Limb (tissue), 2 donors: ENCODE data around the gene SLC9A9.

Source experiments
- DNase-seq, 2 donors: peaks; one replicate each; pipeline ENCODE4 v3.0.0-alpha.2; 2016; ENCODE audit errors: extremely low spot score in 2 of 2

Gene SLC9A9

DNA sequence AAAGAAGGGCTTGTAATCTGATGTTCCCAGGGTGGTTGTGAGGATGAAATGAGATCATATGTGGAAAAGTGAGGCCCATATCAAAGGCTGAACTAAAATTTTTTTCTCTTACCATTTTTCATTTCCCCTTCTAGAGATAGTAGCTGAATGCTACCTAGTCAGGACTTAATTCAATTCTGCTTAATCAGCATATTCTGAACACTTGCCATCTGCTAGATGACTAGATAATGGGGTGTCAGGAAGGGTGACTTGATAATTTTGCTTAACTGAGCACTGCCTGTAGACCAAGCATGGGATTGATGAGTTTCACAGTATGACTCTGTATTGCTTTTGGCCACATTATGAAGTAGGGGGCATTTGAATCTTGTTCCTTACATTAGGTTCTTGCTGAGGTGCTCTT lies 592.5 kb downstream of the SLC9A9 start:
- DNase-seq = no peak

DNA sequence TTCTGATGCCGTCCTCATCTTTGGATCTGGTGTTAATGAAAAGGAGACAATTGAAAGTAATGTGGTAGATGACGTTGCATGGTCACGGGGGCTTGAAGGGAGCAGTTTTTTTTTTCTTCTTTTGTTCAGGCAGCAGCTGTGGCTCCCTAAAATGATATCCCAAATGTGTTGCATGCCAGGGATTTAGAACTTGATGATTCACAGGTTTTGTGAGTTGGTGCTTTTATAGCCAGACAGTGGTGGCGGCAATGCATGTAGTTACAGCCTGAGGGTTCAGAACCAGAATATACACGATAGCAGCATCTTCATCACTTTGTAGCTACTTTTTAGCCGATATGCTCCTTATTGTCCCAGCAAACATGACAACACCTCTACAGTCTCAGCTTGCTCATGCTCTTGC lies 595.3 kb downstream of the SLC9A9 start:
- no peak for DNase-seq

DNA sequence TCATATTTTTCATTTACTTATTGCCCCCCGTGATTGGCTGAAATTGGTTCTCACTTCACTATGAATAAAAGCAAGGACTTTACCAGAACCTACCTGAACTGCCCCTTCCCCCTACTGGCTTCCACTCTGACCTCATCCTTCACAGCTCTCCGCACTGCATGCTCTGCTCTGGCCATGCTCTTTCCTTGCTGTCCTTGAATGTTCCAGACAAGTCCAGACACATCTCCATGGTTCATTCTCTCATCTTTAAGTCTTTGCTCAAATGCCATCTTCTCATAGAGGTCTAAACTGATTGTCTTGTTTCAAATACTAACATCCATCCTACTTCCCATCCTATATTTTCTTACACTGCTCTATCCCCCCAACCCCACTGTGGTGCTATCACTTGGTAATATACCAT lies 599.3 kb downstream of the SLC9A9 start:
- DNase-seq = no peak

DNA sequence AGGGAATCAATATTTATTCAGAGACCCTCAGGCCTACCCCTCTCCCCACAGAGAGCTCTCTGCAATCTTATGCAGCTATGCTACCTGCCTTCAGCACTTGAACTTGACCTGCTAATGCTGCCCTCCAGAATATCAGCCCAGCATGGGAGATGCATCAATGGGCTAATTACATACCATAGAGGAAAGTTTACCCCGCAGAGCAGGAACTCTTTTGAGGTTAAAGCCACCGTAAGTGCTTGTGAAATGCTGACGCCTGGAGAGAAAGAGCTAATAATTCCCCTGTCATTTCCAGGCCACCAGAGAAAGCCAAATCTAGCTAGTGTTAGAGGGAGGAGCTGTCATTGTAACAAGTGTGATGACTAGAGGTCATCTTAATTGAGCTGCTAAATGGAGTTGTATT lies 601.2 kb downstream of the SLC9A9 start:
- no peak for DNase-seq

DNA sequence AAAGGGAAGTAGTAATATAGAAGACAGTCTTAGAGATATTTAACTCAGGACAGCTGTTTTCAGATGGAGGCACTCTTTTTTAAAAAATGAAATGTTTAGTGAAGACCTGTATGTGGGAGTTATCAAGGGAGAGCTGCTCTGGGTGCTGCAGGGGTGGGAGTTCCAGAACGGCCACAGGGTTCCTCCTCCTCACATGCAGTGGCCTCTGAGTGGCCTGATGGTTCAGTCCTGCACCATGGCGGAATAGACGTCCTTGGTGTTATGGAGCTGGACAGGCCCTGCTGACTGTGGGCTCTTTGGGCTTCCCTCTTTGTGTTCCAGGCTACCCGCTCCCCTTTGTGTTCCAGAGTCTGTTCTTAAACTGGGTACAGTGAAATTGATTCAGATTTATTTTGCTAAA lies 602.6 kb downstream of the SLC9A9 start:
- no peak for DNase-seq

DNA sequence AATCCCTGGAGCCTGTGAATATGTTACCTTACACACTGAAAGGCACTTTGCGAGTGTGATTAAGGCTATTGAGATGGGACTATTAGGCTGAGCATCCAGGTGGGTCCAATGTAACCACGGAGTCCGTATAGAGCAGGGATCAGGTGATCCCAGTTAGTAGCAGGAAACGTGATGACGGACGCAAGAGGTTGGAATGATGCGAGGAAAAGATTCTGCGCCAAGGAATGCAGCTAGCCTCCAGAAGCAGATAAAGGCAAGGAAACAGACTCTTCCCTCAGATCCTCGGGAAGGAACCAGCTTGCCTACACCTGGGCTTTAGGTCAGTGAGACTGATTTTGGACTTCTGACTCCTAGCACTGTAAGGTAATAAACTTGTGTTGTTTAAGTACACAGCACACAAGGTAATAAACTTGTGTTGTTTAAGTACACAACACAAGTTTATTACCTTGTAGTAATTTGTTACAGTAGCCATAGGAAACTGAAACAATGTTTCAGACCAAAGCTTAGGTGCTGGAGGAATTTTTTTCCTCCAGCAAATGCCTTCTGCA lies 603.7 kb downstream of the SLC9A9 start:
- DNase-seq = no peak

DNA sequence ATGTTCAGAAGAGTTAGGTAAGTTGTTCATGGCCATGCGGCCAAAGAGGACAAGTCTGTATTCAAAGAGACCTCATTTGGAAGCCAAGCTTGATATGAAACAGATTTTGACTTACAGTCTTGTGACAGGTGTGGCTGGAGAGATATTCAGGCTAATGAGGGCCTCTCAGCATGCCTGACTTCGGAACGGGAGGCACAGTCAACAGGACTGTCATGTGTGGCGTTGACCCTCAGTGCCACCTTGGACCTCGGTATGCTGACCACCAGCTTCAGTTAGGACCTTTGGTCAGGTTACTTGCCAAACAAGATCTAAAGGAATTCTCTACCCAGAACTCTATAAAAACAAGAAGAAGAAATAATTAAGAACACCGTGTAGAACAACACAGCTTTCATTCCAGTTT lies 604.6 kb downstream of the SLC9A9 start:
- no peak for DNase-seq

DNA sequence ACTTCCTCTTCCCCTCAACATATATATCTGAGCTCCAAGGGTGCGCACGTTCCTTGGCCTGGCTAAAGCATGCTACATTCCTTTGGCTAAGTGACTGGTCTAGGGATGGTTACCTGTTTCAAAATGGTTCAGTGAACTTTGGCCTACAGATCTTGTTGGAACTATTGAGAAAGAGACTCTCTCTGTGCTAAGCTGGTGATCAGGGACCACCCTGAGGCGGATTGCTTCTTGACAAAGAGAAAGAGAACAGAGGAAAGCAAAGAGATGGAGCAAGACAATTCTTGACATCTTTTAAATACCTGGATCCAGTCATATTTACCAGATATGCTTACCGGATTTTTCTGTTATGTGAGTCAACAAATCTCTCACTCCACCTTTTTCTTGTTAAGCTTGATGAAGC lies 605.6 kb downstream of the SLC9A9 start:
- no peak for DNase-seq

DNA sequence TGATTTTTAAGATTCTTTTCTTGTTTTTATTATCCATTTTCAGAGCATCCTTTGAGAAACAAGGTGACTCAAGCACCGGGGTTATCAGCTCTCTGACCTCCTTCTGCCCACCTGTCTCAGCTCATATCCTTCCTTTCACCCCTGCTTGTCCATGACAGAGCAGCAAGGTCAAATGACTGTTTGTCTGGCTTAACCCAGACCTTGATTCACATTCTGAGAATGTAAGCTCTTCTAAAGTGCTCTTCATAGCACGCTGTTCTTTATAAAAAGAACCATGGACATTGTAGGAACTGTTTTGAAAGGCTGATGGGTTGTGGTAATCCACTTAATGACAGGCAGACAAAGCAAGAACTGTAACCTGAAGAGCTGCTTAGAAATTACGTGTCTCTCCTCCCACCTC lies 606.2 kb downstream of the SLC9A9 start:
- no peak for DNase-seq

DNA sequence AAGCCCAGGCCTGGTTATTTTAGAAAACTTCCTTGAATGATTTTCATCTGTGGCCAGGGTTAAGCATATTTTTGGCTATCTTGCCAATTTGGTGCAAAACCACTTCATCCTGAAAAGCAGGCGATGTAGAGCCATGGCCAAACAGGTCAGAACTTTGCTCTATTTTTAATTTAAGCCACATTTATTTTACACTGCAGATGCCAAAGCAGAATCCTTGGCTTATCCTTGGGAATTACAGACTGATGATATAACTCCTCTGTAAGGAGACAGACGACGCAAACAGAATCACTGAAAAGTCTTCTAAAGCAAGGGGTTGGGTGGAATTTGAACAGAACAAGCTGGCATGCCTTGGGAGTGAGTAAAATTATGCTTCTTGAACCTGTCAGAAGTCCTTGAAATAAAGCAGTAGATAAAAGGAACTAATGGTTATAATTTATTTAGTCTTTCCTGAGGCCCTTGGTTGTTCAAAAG lies 606.8 kb downstream of the SLC9A9 start:
- no peak for DNase-seq

DNA sequence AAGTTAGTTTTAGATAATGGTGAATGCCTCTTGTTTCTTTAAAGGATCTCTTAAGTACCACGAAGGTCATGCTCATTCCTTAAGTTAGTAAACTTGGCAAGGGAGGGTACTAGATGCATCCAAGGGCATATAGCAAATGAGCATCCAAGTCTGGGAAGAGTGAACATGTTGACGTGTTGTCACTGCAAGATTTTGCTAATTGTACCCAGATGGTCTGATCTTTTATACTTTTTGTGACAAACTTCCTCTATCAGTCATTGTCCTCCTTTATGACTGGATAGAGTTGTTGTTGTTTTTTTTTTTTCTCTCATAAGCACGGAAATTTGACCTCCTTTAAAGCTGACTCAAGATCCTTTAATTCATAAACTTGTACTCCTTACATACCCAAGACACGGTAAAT lies 607.4 kb downstream of the SLC9A9 start:
- no peak for DNase-seq

DNA sequence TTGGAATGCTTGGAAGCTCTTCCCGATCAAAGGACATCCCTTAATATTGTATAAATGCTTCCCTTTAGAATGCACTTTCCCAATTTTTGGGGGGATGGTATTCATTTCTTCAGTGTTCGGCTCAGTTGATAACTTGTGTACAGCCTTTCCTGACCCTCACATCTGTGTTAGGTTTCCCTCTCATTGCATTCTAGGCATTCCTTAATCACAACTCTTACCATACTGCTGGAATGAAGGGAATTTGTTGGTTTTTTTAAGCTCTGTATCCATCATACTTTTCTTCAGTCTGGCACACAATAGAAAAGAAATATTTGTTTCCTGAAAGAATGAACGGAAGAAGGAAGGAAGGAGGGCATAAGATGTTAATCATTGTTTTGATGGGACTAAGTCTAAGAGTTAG lies 609.2 kb downstream of the SLC9A9 start:
- DNase-seq = no peak

DNA sequence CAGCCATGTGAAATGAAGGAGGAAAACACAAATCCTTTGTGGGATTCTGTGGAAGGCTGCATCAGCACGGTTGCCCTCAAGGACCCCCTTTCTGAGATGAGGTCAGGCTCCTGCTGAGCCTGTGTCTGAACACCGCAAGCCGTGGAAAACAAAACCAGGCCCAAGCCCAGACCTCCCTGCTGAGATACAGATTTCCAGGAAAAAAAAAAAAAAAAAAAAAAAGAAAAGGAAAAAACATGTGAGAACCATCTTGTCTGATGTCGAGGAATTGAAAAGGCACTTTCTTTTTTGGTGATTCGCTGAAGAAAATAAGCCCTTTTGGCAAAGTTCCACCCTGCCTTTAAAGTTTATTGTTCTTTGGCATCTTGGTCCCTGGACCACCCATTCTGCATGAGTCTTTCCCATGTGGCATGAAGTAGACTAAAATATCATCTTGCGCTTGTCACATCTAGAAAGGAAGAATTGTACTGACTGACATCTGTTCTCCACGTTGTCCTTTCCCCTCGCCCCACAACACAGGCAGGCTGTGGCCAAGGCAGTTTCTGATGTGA lies 611.1 kb downstream of the SLC9A9 start:
- peak; percentile 42 to 70 for DNase-seq

DNA sequence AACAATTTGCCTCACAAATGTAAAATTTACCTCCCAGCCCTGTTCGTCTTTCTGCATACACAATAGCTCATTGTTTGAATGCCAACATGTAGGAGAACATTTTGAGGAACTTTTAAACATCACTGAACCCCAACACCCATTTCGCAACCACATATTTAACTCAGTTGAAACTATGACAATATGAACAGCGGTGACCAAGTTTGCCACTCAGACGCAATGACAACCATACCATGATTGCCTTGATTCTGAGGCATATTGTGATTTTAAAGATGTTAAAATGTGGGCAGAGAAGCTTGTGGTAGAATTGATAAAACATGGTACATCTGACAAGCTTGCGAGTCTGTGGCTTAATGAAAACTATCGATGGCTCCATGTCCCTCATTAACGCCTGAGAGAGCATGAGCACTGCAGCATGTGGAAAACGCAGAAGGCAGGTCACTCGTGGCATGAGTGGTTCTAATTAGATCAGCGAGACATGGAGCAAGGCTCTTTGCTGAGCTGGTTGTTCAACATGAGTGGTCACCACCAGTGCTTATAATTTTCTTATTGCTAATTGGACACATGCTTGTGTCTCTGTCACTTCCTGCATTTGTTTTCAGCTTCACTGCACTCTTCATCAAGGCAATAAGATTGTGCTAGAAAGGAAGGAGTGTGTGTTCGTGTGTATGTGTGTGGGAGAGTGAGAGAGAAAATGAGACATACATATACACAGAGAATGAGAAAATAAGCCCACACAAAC lies 611.9 kb downstream of the SLC9A9 start:
- DNase-seq = no peak

DNA sequence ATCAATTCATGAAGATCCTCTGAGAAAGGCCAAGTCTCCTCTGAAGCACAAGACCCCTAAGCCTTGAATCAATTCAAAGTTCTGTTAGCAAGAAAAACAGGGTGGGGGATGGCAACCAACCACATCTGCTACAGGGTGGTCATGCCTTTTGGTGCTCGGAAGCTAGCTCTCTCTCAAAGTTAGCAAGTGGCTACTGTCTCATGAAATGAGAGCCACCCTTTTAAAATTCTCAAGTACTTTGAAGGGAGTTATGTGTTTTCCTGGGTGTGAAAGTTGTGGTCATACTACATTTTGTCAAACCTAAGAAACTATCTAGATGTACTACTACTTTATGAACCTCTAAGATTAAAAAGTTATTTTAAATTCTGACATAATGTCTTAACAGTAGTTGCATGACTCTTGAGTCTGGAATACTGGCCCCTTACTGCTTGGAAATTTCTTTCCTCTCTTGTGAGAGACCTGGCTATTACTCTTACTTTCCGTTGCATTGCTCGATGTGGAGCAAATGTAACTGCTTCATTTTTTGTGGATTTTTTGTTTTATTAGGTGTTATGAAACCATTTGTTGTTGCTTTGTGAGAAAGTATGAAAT lies 612.6 kb downstream of the SLC9A9 start:
- no peak for DNase-seq

DNA sequence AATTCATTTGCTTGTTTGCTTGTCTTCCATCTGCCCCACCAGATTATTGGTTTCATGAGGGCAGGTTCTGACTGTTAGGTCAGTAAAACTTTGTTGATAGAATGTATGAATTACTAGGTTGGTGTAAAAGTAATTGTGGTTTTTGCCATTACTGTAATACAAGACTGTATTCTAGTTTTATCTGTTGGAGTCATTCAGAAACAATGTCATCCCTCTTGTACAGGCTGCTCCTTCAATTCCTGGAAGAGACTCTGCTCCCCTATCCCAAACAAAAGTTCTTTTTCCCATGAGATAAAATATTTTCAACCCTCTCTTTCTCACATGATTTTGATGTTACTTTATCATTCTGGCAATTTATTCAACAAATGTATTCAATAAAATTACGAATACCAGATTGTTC lies 613.7 kb downstream of the SLC9A9 start:
- DNase-seq = no peak

DNA sequence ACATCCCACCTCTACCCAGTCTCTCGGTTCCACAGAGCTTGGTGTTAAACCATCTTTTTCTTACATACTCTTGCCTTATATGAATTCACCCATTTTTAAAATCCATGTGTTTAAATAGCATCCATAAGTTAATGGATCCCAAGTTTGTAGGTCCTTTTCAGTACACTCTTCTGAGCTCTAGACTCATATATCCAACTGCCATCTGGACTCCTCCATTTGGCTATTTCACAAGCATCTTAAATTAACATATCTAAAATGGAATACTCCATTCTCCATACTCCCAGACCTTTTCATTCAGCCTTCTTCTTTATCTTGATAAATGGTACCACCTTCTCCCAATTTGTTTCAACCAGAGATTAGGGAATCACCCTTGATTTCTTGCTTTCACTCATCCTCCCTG lies 615.3 kb downstream of the SLC9A9 start:
- DNase-seq = no peak

DNA sequence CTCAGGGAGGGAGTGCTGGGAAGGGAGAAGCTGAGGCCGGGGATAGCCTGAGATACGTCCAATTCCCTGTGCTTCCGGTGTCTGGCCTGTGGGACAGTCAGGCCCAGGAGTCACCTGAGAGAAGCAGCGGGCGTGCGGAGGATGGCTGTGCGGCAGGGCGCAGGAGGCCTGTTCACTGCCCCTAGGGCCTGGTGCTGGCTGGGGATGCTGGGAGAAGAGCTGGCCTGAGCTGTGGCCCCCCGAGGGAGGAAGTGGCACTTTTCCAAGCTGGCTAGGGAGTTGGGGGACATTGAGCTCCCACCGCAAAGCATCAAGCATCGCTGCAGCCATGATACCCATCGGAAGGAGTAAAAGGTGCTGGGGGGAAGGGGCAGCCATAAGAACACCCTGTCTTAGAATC lies 619.9 kb downstream of the SLC9A9 start:
- no peak for DNase-seq

DNA sequence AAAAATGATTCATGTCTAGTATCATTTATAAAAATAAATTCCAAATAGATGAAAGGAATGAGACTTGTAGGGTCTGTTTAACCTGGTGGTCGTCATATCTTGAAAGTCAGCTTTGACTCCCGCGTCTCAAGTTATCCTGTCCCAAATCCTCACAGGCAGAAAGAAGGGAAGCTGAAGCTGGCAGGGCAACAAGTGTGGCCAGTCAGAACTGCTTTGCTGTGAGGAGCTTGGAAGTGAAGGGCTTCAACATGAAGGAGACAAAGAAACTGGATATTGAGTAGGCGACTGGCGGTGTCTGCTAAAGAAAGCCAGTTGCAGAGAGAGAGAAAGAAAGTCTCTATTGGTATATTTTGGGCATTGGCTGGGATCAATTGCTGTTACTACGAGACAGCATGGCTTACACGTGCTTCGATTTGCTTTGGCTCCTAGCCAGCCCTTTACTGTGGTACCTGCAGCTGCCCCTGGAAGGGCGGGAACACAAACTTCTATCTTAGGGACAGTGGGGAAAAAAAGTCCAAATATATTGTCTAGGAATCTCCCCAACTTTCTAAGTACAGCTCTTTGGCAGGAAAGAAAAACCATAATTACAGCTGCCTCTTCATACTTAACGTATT lies 621.5 kb downstream of the SLC9A9 start:
- DNase-seq = no peak

DNA sequence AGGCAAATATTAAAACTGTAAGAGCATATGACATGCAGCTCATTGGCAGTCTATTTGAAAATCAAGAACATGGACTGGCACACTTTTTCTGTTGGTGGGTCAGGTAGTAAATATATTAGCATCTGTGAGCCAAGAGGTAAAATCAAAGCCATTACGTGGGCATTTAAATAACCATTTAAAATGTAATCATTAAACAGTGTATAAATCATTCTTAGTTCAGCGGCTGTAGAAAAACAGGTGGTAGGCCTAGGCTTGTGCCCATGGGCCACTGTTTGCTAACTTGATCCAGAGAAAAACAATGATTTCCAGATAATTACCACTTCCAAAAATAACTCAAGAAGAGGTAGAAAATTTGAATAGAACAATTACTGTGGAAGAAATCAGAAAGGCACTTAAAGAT lies 623.6 kb downstream of the SLC9A9 start:
- no peak for DNase-seq

DNA sequence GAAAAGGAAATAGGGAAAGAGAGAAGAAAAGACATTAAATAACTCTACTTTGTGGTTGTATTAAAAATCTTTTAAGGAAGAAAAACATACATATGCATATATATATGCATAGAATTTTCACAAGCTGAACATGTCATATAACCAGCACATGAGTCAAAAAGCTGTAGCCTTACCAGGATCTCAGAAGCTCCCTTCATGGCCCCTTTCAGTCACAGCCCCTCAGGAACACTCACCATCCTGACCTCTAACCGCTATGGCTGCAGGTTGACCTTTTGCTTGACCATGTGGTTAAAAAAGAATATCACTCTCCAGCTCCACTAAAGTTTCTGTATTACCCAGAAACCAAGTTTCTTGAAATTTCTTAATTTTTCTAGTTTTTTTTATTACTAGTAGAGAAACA lies 625.3 kb downstream of the SLC9A9 start:
- no peak for DNase-seq

DNA sequence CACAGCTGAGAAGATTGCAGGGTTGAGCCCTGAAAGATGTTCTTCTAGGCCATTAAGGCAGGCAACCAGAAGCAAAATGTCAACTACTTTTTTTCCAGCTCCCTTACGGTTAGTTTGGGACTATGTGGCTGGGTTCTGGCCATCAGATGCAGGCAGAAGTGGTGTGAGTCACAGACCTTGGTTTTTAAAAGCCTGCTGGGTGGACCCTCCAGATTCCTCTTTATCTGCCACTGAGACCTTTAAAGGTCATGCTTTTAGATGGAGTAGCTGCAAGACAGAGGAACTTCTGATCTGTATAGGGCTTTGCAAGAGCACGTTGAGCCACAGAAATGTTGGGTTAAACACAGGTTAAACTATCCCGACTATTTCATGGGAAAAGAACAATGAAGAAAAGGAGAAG lies 625.8 kb downstream of the SLC9A9 start:
- no peak for DNase-seq
